HL-60 (cell line): ENCODE measurements around the gene SCAF4.

Experiments
- CTCF ChIP-seq: IDR thresholded peaks from one replicate; pipeline ENCODE4 v1.5.1; 2011; ENCODE audit warnings: low read length, control low read depth, inconsistent platforms; ENCODE audit not compliant: insufficient read depth
- GABPA ChIP-seq: IDR thresholded peaks from 2 replicates; pipeline ENCODE4 v1.6.1; 2012; ENCODE audit warnings: low read depth
- POLR2AphosphoS5 ChIP-seq: IDR thresholded peaks from 2 replicates; pipeline ENCODE4 v1.6.1; 2012; ENCODE audit warnings: low read depth

DNA sequence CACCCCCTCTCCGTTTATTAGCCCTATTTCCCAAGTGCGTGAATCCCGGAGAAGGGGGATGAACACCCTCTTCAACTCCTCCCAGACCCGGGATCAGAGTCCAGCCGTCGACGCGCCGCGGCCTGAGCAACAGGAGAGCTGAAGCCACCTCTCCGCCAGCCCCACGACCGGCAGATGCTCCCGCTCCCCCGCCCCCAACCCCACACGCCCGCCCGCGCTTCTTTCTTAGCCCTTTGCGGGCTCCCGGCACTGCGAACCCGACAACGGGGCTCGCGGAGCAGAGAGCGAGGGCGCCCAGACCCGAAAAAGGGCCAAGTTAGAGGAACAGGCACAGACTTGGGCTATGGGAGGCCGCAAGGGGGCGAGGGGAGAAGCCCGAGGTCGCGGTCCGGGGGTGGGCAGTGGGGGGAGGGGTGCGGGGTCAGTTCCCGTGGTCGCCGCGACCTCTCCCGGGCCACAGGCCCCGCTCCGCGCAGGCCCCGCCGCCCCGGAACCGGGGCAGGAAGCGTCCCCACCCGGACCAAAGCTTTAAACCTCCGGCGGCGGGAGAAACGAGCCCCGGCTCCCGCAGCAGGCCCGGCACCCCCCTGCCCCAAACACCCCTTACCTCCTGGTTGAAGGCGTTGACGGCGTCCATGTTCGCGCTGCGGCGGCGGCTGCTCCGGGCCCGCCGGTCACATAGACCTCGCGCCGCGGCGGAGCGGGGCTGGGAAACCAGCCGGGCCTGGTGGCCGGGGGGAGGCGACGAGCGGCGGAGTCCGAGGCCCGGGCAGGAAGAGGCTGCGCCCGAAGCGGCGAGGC, 662 bp downstream of the SCAF4 start:
- no peak for TF ChIP-seq CTCF
- no peak for TF ChIP-seq POLR2AphosphoS5
- TF ChIP-seq GABPA, result no peak
